ENCODE results near the gene PI4K2A.

GRCh38 chr10:97715259-97715874 is 74.9 kb downstream of the PI4K2A start:
- TF ChIP-seq CTCF (IDR thresholded peaks at IDR 0.05) (no peak), POLR2A (IDR thresholded peaks at IDR 0.05) (no peak)
